HepG2 (cell line): Measurements from ENCODE around the gene MST1R. TPM values are rescaled to one million over a fixed set of nuclear protein-coding genes. Genes with fewer than 3 reads are reported as not detected.

Experiments
- BRD4 ChIP-seq: sonication (generic); formaldehyde crosslinking; IDR thresholded peaks from 2 replicates; pipeline ENCODE4 v1.4.0; 2020; ENCODE audit warnings: missing genetic modification reagents
- CEBPG ChIP-seq: IDR thresholded peaks from 2 replicates; pipeline ENCODE4 v1.6.1; 2016
- EED ChIP-seq: sonication (generic); formaldehyde crosslinking; IDR thresholded peaks from 2 replicates; pipeline ENCODE4 v1.5.0; 2020; ENCODE audit warnings: mild to moderate bottlenecking, missing genetic modification reagents
- FOXA1 ChIP-seq, 2 experiments: fragments of 450-650 bp in 1 of 2; sonication (generic) in 1 of 2; formaldehyde crosslinking in 1 of 2; IDR thresholded peaks; 2 replicates each; pipeline versions ENCODE4 v1.4.0 to v1.6.1; 2016 to 2020; ENCODE audit warnings: missing genetic modification reagents in 1 of 2
- GATAD2A ChIP-seq: IDR thresholded peaks from 2 replicates; pipeline ENCODE4 v1.6.1; 2016
- HNRNPK ChIP-seq: fragments of 200-400 bp; formaldehyde crosslinking; IDR thresholded peaks from 2 replicates; pipeline ENCODE4 v1.6.1; 2018; ENCODE audit warnings: low read length, low read depth, moderate library complexity, mild to moderate bottlenecking; ENCODE audit not compliant: poor library complexity, severe bottlenecking
- HOXD1 ChIP-seq: sonication (generic); formaldehyde crosslinking; IDR thresholded peaks from 2 replicates; pipeline ENCODE4 v1.5.0; 2020; ENCODE audit warnings: missing genetic modification reagents
- KAT7 ChIP-seq: IDR thresholded peaks from 2 replicates; pipeline ENCODE4 v1.6.1; 2018; ENCODE audit warnings: borderline replicate concordance, missing compliant biosample characterization
- KDM5A ChIP-seq: fragments of 200-600 bp; sonication (generic); IDR thresholded peaks from 2 replicates; pipeline ENCODE4 v1.7.0; 2018; ENCODE audit warnings: antibody characterized with exemption, mild to moderate bottlenecking, low read length, borderline replicate concordance
- KMT2B ChIP-seq: IDR thresholded peaks from 2 replicates; pipeline ENCODE4 v1.6.1; 2016; ENCODE audit warnings: missing genetic modification reagents, missing compliant biosample characterization
- NCOA5 ChIP-seq: sonication (generic); formaldehyde crosslinking; IDR thresholded peaks from 2 replicates; pipeline ENCODE4 v1.4.0; 2020; ENCODE audit warnings: missing genetic modification reagents
- NFE2L1 ChIP-seq: sonication (generic); formaldehyde crosslinking; IDR thresholded peaks from 2 replicates; pipeline ENCODE4 v1.4.0; 2020; ENCODE audit warnings: missing genetic modification reagents, mild to moderate bottlenecking, borderline replicate concordance
- NKX3-1 ChIP-seq: sonication (generic); formaldehyde crosslinking; IDR thresholded peaks from 2 replicates; pipeline ENCODE4 v1.5.0; 2020; ENCODE audit warnings: missing genetic modification reagents
- POLR2AphosphoS5 ChIP-seq: IDR thresholded peaks from 2 replicates; pipeline ENCODE4 v1.6.1; 2012; ENCODE audit warnings: low read depth, low read length
- REL ChIP-seq: sonication (generic); formaldehyde crosslinking; conservative IDR thresholded peaks from 2 replicates; pipeline ENCODE4 v1.8.0; 2022; ENCODE audit warnings: mild to moderate bottlenecking, missing genetic modification reagents, moderate library complexity
- RFX5 ChIP-seq: IDR thresholded peaks from 2 replicates; pipeline ENCODE4 v1.6.1; 2011; ENCODE audit warnings: low read depth, low read length, improper control_type of control experiment
- SMAD9 ChIP-seq: sonication (generic); formaldehyde crosslinking; IDR thresholded peaks from 2 replicates; pipeline ENCODE4 v1.5.1; 2020; ENCODE audit warnings: mild to moderate bottlenecking, missing genetic modification reagents
- TBX3 ChIP-seq: fragments of 450-650 bp; IDR thresholded peaks from 2 replicates; pipeline ENCODE4 v1.6.1; 2017; ENCODE audit warnings: antibody characterized with exemption, mild to moderate bottlenecking, inconsistent platforms, borderline replicate concordance
- THAP11 ChIP-seq: IDR thresholded peaks from 2 replicates; pipeline ENCODE4 v1.6.1; 2016; ENCODE audit warnings: missing biosample characterization, missing genetic modification reagents
- ZBTB21 ChIP-seq: sonication (generic); formaldehyde crosslinking; IDR thresholded peaks from 2 replicates; pipeline ENCODE4 v1.4.0; 2020; ENCODE audit warnings: missing genetic modification reagents
- ZFP62 ChIP-seq: sonication (generic); formaldehyde crosslinking; IDR thresholded peaks from 2 replicates; pipeline ENCODE4 v1.4.0; 2020; ENCODE audit warnings: missing genetic modification reagents
- ZNF101 ChIP-seq: sonication (generic); formaldehyde crosslinking; IDR thresholded peaks from 2 replicates; pipeline ENCODE4 v1.4.0; 2020; ENCODE audit warnings: mild to moderate bottlenecking, low read depth, missing genetic modification reagents, borderline replicate concordance
- ZNF44 ChIP-seq: sonication (generic); formaldehyde crosslinking; IDR thresholded peaks from 2 replicates; pipeline ENCODE4 v1.5.1; 2020; ENCODE audit warnings: mild to moderate bottlenecking, missing genetic modification reagents
- ZNF598 ChIP-seq: sonication (generic); formaldehyde crosslinking; IDR thresholded peaks from 2 replicates; pipeline ENCODE4 v1.5.1; 2020; ENCODE audit warnings: mild to moderate bottlenecking, missing genetic modification reagents, borderline replicate concordance
- ZNF639 ChIP-seq: conservative IDR thresholded peaks from 2 replicates; pipeline ENCODE4 v1.6.1; 2018; ENCODE audit warnings: missing genetic modification reagents
- ZNF768 ChIP-seq: sonication (generic); formaldehyde crosslinking; IDR thresholded peaks from 2 replicates; pipeline ENCODE4 v1.4.0; 2020; ENCODE audit warnings: missing genetic modification reagents
- ZNF770 ChIP-seq: sonication (generic); formaldehyde crosslinking; IDR thresholded peaks from 2 replicates; pipeline ENCODE4 v1.5.0; 2020; ENCODE audit warnings: mild to moderate bottlenecking, missing genetic modification reagents
- ZNF850 ChIP-seq: sonication (generic); formaldehyde crosslinking; conservative IDR thresholded peaks from 2 replicates; pipeline ENCODE4 v1.9.0; 2021; ENCODE audit warnings: mild to moderate bottlenecking, missing genetic modification reagents
- ZSCAN20 ChIP-seq: sonication (generic); formaldehyde crosslinking; IDR thresholded peaks from 2 replicates; pipeline ENCODE4 v1.4.0; 2020; ENCODE audit warnings: missing genetic modification reagents, mild to moderate bottlenecking, borderline replicate concordance
- ZSCAN9 ChIP-seq: IDR thresholded peaks from 2 replicates; pipeline ENCODE4 v1.6.1; 2016; ENCODE audit warnings: borderline replicate concordance
- polyA plus RNA-seq, 8 experiments: library from polyadenylated mRNA; depleted of rRNA in 3 of 8; stranded (reverse) in 7 of 8; unstranded in 1 of 8; fragments of >200 nt; fragmentation: Illumina TruSeq in 4 of 8; extraction: Trizol in 4 of 8; gene quantifications; 2 replicates each; pipeline versions ENCODE4 v1.2.1 to v1.2.3, GENCODE V29; 2011 to 2016; ENCODE audit warnings: low read depth in 4 of 8, missing spikeins in 1 of 8, mixed read lengths in 1 of 8; ENCODE audit not compliant: insufficient read depth in 1 of 8
- total RNA-seq, 5 experiments: library from RNA; depleted of rRNA; stranded (reverse); fragments of >200 nt; fragmentation: Illumina TruSeq; extraction: Trizol; gene quantifications; 2 replicates each; pipeline ENCODE4 v1.2.3, GENCODE V29; 2016; ENCODE audit warnings: low read depth in 1 of 5

Gene MST1R
- total and polyA plus RNA-seq, 2 of the 13 experiments (the other 11 are each of a cell fraction or from before 2014, with no cell fraction given), result 0.11 to 0.77 TPM

- TF ChIP-seq ZNF768 (CRISPR knock-in tag) (peak; percentile 84), HOXD1 (CRISPR knock-in tag) (peak; percentile 60), NCOA5 (CRISPR knock-in tag) (no peak), KDM5A (peak; percentile 69; the same call in 1 of the 2 replicates), NKX3-1 (CRISPR knock-in tag) (peak; percentile 89; the same call in 1 of the 2 replicates), SMAD9 (CRISPR knock-in tag) (no peak), ZBTB21 (CRISPR knock-in tag) (no peak), RFX5 (0 out of 2 replicates have a peak, but pooled peaks have one; percentile 15), TBX3 (peak; percentile 70; the same call in 1 of the 2 replicates), ZSCAN20 (0 out of 2 replicates have a peak, but pooled peaks have one; percentile 58), KMT2B (CRISPR knock-in tag) (peak; percentile 90), ZNF101 (CRISPR knock-in tag) (no peak), EED (no peak; the same call in 1 of the 2 replicates), ZNF770 (CRISPR knock-in tag) (peak; percentile 99), HNRNPK (peak; percentile 44), GATAD2A (peak; percentile 52), NFE2L1 (CRISPR knock-in tag) (no peak), BRD4 (CRISPR knock-in tag) (0 out of 2 replicates have a peak, but pooled peaks have one; percentile 39), ZFP62 (CRISPR knock-in tag) (peak; percentile 75; the same call in 1 of the 2 replicates), ZNF639 (peak; percentile 98), KAT7 (CRISPR knock-in tag) (peak; percentile 96), THAP11 (peak; percentile 99), ZNF44 (CRISPR knock-in tag) (0 out of 2 replicates have a peak, but pooled peaks have one; percentile 11), FOXA1 (IDR thresholded peaks at IDR 0.05) (no peak), FOXA1 (CRISPR knock-in tag; IDR thresholded peaks at IDR 0.05) (no peak), ZNF850 (CRISPR knock-in tag) (no peak), ZSCAN9 (no peak; the same call in 1 of the 2 replicates), ZNF598 (CRISPR knock-in tag) (no peak; the same call in 1 of the 2 replicates), CEBPG (CRISPR knock-in tag) (no peak), REL (CRISPR knock-in tag) (0 out of 2 replicates have a peak, but pooled peaks have one; percentile 75), POLR2AphosphoS5 (peak; percentile 80)
Observed at GRCh38 chr3:49939858-49940666, 36.4 kb upstream of the MST1R start, which contains the start of gene RBM6 (continued).
